AG09309 (cell line): ENCODE results near the gene CLTCL1.

ENCODE experiments used
- DNase-seq: peaks from one replicate; pipeline ENCODE4 v3.0.0-alpha.2; 2010; ENCODE audit warnings: low read depth
- H3K4me3 ChIP-seq: 2 replicates; pipeline ENCODE4 v1.5.1; 2011; ENCODE audit warnings: mild to moderate bottlenecking, low read depth, low read length, moderate library complexity; ENCODE audit not compliant: control insufficient read depth
- CTCF ChIP-seq: IDR thresholded peaks from 2 replicates; pipeline ENCODE4 v1.5.1; 2011; ENCODE audit warnings: mild to moderate bottlenecking, low read depth, low read length, inconsistent platforms; ENCODE audit not compliant: insufficient read depth, control insufficient read depth; ENCODE audit errors: missing control alignments

Gene CLTCL1

GRCh38 chr22:19132153-19132552 is 159.4 kb downstream of the CLTCL1 start:
- no peak for TF ChIP-seq CTCF
- DNase-seq = no peak
- no peak overlapping the region for H3K4me3 ChIP-seq

GRCh38 chr22:19131685-19132015 is 159.9 kb downstream of the CLTCL1 start:
- no peak for TF ChIP-seq CTCF
- H3K4me3 ChIP-seq = no peak overlapping the region
- DNase-seq = no peak

GRCh38 chr22:19130959-19131684 is 160.4 kb downstream of the CLTCL1 start, which contains the start of gene TSSK2:
TSS of gene TSSK2 (plus strand) at chr22:19131308. CDS start at chr22:19131400, 92 bp downstream.
- TF ChIP-seq CTCF = no peak
- no peak within 1 kb of the TSS for H3K4me3 ChIP-seq
- DNase-seq = no peak

- no peak for DNase-seq
- no peak overlapping the region for H3K4me3 ChIP-seq
- TF ChIP-seq CTCF = no peak
Observed at GRCh38 chr22:19129871-19130270, 161.6 kb downstream of the CLTCL1 start.
